Activated B cell treated with CpG ODN at 0.5 μM for 24 hours (primary cell): Measurements from ENCODE around the gene CTDSPL2. TPM values are rescaled to one million over a fixed set of nuclear protein-coding genes. Genes with fewer than 3 reads are reported as not detected.
"Not testable (repeated sequence)": the region's sequence is repeated elsewhere in the genome, so short reads cannot be mapped to it uniquely, and the experiment has no call there.

ENCODE experiments used
- ATAC-seq: fragments of 200-7000 bp; cut with Tn5 transposase; one replicate; pipeline ENCODE4 v1.10.0; 2021; ENCODE audit warnings: low read depth, mild to moderate bottlenecking, moderate library complexity
- CTCF ChIA-PET: fragments of 350-600 bp; sonication (Branson Sonifier 250); formaldehyde crosslinking; loops from one replicate; lab custom pipeline; 2021; ENCODE audit warnings: antibody characterized with exemption; lab: Charles Lee
- POLR2A ChIA-PET: fragments of 350-600 bp; sonication (Branson Sonifier 250); formaldehyde crosslinking; loops from one replicate; lab custom pipeline; 2021; ENCODE audit warnings: antibody characterized with exemption; lab: Charles Lee
- DNase-seq: peaks from one replicate; pipeline ENCODE4 v3.0.0; 2022
- H3K27ac Mint-ChIP-seq: one replicate; pipeline ENCODE4 v1.8.0; 2020; ENCODE audit warnings: mixed read lengths
- H3K27me3 Mint-ChIP-seq: one replicate; pipeline ENCODE4 v1.8.0; 2021; ENCODE audit warnings: mixed read lengths
- H3K36me3 Mint-ChIP-seq: one replicate; pipeline ENCODE4 v1.8.0; 2021; ENCODE audit warnings: low read depth, mixed read lengths
- H3K4me1 Mint-ChIP-seq: one replicate; pipeline ENCODE4 v1.8.0; 2021; ENCODE audit warnings: mixed read lengths
- H3K4me3 Mint-ChIP-seq: one replicate; pipeline ENCODE4 v1.8.0; 2020; ENCODE audit warnings: mild to moderate bottlenecking, mixed read lengths
- H3K9me3 Mint-ChIP-seq: one replicate; pipeline ENCODE4 v1.8.0; 2020; ENCODE audit warnings: mixed read lengths
- intact Hi-C: fragments of 100-400 bp; cut with micrococcal nuclease; formaldehyde crosslinking; loops from one replicate; pipeline ENCODE4 v1.15.1; 2024
- total RNA-seq: library from RNA; stranded (reverse); gene quantifications from 2 replicates; pipeline ENCODE4 v1.2.3, GENCODE V29; 2022
- TF ChIP-seq, protein P1 (sequence below): fragments of 200-600 bp; IDR thresholded peaks from one replicate; pipeline ENCODE4 v1.8.0; 2022; ENCODE audit warnings: antibody characterized with exemption, mild to moderate bottlenecking

Gene CTDSPL2
- total RNA-seq, 1 donor from 2014 or later: 46.8 TPM

DNA sequence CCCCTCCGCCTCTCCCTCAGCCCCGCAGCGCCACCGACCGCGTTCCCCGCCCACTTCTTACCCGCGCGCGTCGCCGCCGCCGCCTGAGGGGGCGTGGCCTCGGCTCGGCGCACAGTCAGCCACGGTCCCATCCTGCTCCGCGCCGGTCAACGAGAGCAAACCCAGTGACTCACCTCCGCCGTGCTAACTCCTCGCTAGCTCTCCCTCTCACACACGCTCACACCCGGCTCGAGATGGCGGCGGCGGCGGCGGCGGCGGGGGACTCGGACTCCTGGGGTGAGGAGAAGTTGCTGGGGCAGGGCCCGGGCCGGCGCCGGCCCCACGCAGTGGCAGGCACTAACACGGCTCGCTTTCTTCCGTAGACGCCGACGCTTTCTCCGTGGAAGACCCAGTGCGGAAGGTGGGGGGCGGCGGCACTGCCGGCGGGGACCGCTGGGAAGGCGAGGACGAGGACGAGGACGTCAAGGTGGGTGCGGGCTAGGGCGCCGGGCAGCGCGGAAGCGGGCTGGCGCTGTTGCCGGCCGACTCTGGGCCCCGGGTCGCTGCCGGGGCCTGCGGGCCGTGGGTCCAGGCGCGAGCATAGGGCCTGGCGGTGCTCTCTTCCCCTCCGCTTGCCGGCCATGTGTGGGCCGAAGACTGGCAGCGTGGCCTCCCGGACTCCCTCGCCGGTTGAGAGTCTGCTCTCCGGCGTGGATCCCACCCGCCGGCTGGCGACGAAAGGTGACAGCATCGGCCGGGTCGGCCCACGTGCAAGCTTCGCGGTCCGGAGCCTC lies 109.7 kb downstream of the CTDSPL2 start, which contains the start of gene EIF3J:
Gene EIF3J, plus strand, starts transcription at position 186 of the 773 bp plus-strand sequence. Its CDS starts 48 bp downstream, at position 234.
- H3K4me1 Mint-ChIP-seq: peaks cover 50% of the 10 kb centered on the region
- ChIA-PET CTCF (no interaction called here), POLR2A (interaction anchor here (0.5 to 3.2 kb wide), 15 partner anchors 9 to 1145 kb away, joined by 3 to 33 read pairs (median 4); partner anchors contain the start of genes B2M, CTDSPL2, GOLM2 and PATL2)
- H3K27ac Mint-ChIP-seq: peak within 1 kb of the TSS; percentile 93
- H3K36me3 Mint-ChIP-seq: peaks cover 41% of the 10 kb centered on the region
- intact Hi-C loops: loop anchor here (1.0 to 5.0 kb wide), 8 partner anchors 9 to 1050 kb away; partner anchors contain the start of genes B2M, BLOC1S6, CTDSPL2 and GOLM2
- ATAC-seq (peak; percentile 89), DNase-seq (peak; percentile 90)
- TF ChIP-seq, protein P1, sequence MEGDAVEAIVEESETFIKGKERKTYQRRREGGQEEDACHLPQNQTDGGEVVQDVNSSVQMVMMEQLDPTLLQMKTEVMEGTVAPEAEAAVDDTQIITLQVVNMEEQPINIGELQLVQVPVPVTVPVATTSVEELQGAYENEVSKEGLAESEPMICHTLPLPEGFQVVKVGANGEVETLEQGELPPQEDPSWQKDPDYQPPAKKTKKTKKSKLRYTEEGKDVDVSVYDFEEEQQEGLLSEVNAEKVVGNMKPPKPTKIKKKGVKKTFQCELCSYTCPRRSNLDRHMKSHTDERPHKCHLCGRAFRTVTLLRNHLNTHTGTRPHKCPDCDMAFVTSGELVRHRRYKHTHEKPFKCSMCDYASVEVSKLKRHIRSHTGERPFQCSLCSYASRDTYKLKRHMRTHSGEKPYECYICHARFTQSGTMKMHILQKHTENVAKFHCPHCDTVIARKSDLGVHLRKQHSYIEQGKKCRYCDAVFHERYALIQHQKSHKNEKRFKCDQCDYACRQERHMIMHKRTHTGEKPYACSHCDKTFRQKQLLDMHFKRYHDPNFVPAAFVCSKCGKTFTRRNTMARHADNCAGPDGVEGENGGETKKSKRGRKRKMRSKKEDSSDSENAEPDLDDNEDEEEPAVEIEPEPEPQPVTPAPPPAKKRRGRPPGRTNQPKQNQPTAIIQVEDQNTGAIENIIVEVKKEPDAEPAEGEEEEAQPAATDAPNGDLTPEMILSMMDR: no peak
- peak within 1 kb of the TSS; percentile 92 for H3K4me3 Mint-ChIP-seq
- H3K27me3 Mint-ChIP-seq: no peaks in the 10 kb centered on the region
- H3K9me3 Mint-ChIP-seq: no peaks in the 10 kb centered on the region

DNA sequence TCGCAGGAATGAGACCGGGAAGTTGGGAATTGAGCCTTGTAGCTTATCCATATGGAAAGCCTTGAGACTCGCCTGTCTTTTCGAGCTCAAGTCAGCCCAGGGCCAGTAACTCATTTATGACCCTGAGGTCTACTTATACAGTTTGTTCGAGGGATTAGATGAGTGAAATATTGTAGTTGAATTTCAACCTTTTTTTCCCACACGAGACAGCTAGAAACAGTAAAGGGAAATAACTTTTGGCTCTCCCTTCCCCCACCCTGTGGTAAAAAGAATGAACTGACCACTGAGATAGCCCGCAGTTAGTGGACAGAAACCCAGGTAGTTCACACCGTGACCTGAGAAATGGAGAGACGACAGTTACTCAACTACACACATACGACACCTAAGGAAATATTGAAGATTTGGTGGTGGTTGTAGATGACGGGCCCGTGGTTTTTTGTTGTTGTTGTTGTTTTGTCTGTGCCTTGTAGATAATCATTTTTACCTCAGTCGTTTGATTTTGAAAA lies 110.4 kb downstream of the CTDSPL2 start:
- TF ChIP-seq, protein P1: no peak
- intact Hi-C loops: loop anchor here (1.0 to 5.0 kb wide), 7 partner anchors 9 to 1050 kb away; partner anchors contain the start of genes B2M, BLOC1S6, CTDSPL2 and GOLM2
- ATAC-seq: no peak
- Mint-ChIP-seq H3K4me1 (peaks cover 56% of the 10 kb centered on the region), H3K4me3 (peak overlapping the region; percentile 92), H3K36me3 (peaks cover 41% of the 10 kb centered on the region), H3K9me3 (no peaks in the 10 kb centered on the region), H3K27me3 (no peaks in the 10 kb centered on the region), H3K27ac (peak overlapping the region; percentile 93)
- ChIA-PET POLR2A (interaction anchor here (0.5 to 3.2 kb wide), 11 partner anchors 8 to 853 kb away, joined by 3 to 33 read pairs (median 7); partner anchors contain the start of genes B2M, CTDSPL2, GOLM2 and PATL2), CTCF (no interaction called here)
- no peak for DNase-seq

DNA sequence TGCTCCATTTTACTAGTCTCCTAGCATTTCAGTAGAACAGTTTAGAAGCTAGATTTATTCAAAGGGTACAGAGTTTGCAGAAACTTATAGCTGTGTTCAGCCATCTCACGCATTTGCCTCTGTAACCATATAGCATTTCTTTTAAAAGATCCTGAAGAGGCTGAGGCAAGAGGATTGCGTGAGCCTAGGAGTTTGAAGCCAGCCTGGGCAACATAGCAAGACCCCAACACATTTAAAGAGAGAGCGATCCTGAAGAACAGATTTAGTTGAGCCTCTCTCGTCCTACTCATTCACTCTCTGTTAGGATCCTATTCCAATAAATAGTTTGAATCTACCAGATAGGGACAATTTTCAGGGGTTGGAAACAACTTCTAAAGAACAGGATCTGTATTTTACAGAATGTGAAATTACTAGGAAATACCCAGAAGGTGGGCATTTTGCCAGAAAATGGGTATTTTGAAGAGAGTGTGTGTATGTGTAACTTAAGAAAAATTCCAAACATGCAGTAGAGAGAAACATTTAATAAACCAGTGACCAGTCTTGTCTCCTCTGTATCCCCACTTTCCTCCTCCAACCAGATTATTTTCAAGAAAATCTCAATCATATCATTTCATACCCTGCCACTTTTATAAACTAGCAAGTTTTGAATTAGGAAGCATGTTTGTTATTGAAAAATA lies 114.0 kb downstream of the CTDSPL2 start:
- Mint-ChIP-seq H3K36me3 (peaks cover 45% of the 10 kb centered on the region), H3K4me1 (peaks cover 65% of the 10 kb centered on the region), H3K4me3 (peak overlapping the region; percentile 20), H3K27ac (no peak overlapping the region), H3K9me3 (no peaks in the 10 kb centered on the region), H3K27me3 (no peaks in the 10 kb centered on the region)
- intact Hi-C loops: no loop called here
- ChIA-PET CTCF (interaction anchor here (1.1 kb wide), 1 partner anchor 37 kb away, joined by 3 read pairs; no protein-coding TSS in a partner anchor), POLR2A (no interaction called here)
- ATAC-seq: no peak
- TF ChIP-seq, protein P1: no peak
- DNase-seq: no peak

DNA sequence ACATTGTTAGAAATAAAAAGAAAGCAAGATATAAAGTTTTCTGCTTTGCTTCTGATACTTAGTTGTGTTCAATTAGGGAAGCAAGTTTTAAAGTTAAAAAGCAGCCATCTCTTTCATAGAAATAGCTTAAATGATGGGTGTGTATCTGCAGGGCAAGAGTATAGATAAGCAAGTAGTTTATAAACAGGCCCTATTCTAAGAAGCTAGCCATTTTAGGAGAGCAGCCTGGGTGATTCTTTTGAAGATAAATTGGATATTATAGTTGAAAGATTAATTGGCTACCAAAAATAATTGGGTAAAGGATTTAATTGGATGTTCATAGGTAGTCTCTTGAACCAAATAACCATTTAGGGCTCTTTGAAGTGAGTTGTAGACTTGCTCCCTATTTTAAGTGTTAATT lies 115.2 kb downstream of the CTDSPL2 start:
- Mint-ChIP-seq H3K4me1 (peaks cover 64% of the 10 kb centered on the region), H3K9me3 (no peaks in the 10 kb centered on the region), H3K27me3 (no peaks in the 10 kb centered on the region), H3K27ac (no peak overlapping the region), H3K36me3 (peaks cover 40% of the 10 kb centered on the region), H3K4me3 (no peak overlapping the region)
- intact Hi-C loops: no loop called here
- CTCF ChIA-PET: no interaction called here
- ATAC-seq (no peak), DNase-seq (no peak)
- TF ChIP-seq, protein P1: no peak
- POLR2A ChIA-PET: interaction anchor here (1.0 kb wide), 1 partner anchor 167 kb away, joined by 3 read pairs; no protein-coding TSS in a partner anchor

DNA sequence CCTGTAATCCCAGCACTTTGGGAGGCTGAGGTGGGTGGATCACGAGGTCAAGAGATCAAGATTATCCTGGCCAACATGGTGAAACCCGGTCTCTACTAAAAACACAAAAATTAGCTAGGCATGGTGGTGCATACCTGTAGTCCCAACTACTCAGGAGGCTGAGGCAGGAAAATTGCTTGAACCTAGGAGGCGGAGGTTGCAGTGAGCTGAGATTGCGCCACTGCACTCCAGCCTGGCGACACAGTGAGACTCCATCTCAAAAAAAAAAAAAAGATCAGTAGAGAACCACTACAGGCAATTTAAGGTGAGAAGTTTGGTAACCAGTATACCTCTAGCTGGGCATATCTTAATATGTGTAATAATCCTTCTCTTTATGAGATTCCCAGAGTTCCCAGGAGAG lies 117.3 kb downstream of the CTDSPL2 start:
- H3K27me3 Mint-ChIP-seq, H3K9me3 Mint-ChIP-seq, H3K4me3 Mint-ChIP-seq, ATAC-seq, intact Hi-C loops, H3K27ac Mint-ChIP-seq, DNase-seq: not testable (repeated sequence)
- ChIA-PET POLR2A (interaction anchor here (2.3 kb wide), 1 partner anchor 7 kb away, joined by 33 read pairs; the partner anchor contains the start of gene EIF3J), CTCF (interaction anchor here (0.6 kb wide), 1 partner anchor 1743 kb away, joined by 3 read pairs; no protein-coding TSS in a partner anchor)
- H3K36me3 Mint-ChIP-seq: peaks cover 46% of the 10 kb centered on the region
- H3K4me1 Mint-ChIP-seq: peaks cover 48% of the 10 kb centered on the region
